AG04449 (cell line): ENCODE measurements around the gene COL9A3.

Experiments
- CTCF ChIA-PET: fragments of 350-600 bp; formaldehyde crosslinking; extraction: SDS; loops from one replicate; lab custom pipeline; 2021; ENCODE audit warnings: antibody characterized with exemption; lab: Yijun Ruan, JAX
- POLR2A ChIA-PET: fragments of 400-600, 350-600 bp; formaldehyde crosslinking; extraction: SDS; loops from one replicate; lab custom pipeline; 2020; ENCODE audit warnings: antibody characterized with exemption, inconsistent platforms; lab: Yijun Ruan, JAX
- DNase-seq: peaks from one replicate; pipeline ENCODE4 v3.0.0-alpha.2; 2010; ENCODE audit warnings: low read depth, low spot score
- H3K4me3 ChIP-seq: 2 replicates; pipeline ENCODE4 v1.5.1; 2011; ENCODE audit warnings: low read depth, mild to moderate bottlenecking, control low read depth, low read length
- CTCF ChIP-seq: IDR thresholded peaks from one replicate; pipeline ENCODE4 v1.5.1; 2011; ENCODE audit warnings: mild to moderate bottlenecking, moderate library complexity, low read length, control low read depth, inconsistent platforms; ENCODE audit not compliant: insufficient read depth; ENCODE audit errors: missing control alignments

Gene COL9A3

GRCh38 chr20:62839261-62839660 lies 22.4 kb downstream of the COL9A3 start:
- TF ChIP-seq CTCF: no peak
- ChIA-PET CTCF (interaction anchor here (1.0 kb wide), 1 partner anchor 31 kb away, joined by 4 read pairs; no protein-coding TSS in a partner anchor), POLR2A (no interaction called here)

DNA sequence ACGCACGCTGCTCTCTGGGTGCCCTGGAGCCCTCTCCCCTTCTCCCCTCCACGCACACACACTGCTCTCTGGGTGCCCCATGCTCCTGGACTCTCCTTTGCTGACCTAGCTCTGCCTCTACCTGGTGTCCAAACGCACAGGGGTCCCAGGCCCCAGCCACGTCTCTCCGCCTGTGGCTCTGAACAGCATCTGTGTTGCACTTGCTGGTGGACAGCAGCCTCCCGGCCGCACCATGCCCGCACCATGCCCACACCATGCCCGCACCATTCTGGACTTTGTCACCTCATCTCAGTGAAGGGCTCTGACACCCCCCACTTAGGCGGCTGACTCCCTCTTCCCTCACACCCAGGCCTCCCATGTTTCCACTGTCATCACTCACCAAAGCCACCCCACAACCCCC lies 23.0 kb downstream of the COL9A3 start:
- DNase-seq: no peak
- POLR2A ChIA-PET: no interaction called here
- no peak for TF ChIP-seq CTCF

More at GRCh38 chr20:62839261-62839660, 22.4 kb downstream of the COL9A3 start:
- H3K4me3 ChIP-seq: no peak overlapping the region
- DNase-seq: no peak

GRCh38 chr20:62840244-62841197 lies 23.7 kb downstream of the COL9A3 start:
- CTCF ChIA-PET: interaction anchor here (1.0 kb wide), 1 partner anchor 17 kb away, joined by 3 read pairs; no protein-coding TSS in a partner anchor
- DNase-seq: no peak

More for the DNA sequence above, 23.0 kb downstream of the COL9A3 start:
- CTCF ChIA-PET: no interaction called here
- no peak overlapping the region for H3K4me3 ChIP-seq

GRCh38 chr20:62841705-62842212 lies 24.9 kb downstream of the COL9A3 start:
- ChIA-PET POLR2A (no interaction called here), CTCF (interaction anchor here (1.0 to 1.3 kb wide), 3 partner anchors 16 to 34 kb away, joined by 3 read pairs; no protein-coding TSS in a partner anchor)
- no peak overlapping the region for H3K4me3 ChIP-seq
- no peak for TF ChIP-seq CTCF
- no peak for DNase-seq

More at GRCh38 chr20:62840244-62841197, 23.7 kb downstream of the COL9A3 start:
- no peak overlapping the region for H3K4me3 ChIP-seq
- POLR2A ChIA-PET: no interaction called here
- no peak for TF ChIP-seq CTCF

GRCh38 chr20:62843656-62844055 lies 26.8 kb downstream of the COL9A3 start:
- no peak for TF ChIP-seq CTCF
- no peak for DNase-seq
- CTCF ChIA-PET: no interaction called here
- POLR2A ChIA-PET: no interaction called here
- no peak overlapping the region for H3K4me3 ChIP-seq

DNA sequence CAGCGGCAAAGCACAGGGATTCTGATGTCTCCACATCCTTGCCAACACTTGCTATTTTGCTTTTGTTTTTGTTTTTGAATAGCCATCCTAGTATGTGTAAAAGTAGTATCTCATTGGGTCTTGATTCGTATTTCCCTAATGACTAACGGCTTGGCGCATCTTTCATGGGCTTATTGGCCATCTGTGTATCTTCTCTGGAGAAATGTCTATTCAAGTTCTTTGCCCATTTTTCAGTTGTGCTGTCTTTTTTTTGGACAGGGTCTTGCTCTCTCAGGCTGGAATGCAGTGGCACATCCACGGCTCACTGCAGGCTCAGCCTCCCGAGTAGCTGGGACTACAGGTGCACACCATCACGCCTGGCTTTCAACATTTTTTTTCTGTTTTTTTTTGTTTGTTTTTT lies 27.3 kb downstream of the COL9A3 start:
- ChIA-PET CTCF (no interaction called here), POLR2A (interaction anchor here (0.6 kb wide), 1 partner anchor 105 kb away, joined by 3 read pairs; no protein-coding TSS in a partner anchor)
- H3K4me3 ChIP-seq: no peak overlapping the region
- DNase-seq: no peak
- TF ChIP-seq CTCF: no peak
